ENCODE results near the gene CLEC14A.

Gene CLEC14A

GRCh38 chr14:38248321-38249028 lies 7.4 kb downstream of the CLEC14A start:
- DNase-seq, result peak; percentile 41

DNA sequence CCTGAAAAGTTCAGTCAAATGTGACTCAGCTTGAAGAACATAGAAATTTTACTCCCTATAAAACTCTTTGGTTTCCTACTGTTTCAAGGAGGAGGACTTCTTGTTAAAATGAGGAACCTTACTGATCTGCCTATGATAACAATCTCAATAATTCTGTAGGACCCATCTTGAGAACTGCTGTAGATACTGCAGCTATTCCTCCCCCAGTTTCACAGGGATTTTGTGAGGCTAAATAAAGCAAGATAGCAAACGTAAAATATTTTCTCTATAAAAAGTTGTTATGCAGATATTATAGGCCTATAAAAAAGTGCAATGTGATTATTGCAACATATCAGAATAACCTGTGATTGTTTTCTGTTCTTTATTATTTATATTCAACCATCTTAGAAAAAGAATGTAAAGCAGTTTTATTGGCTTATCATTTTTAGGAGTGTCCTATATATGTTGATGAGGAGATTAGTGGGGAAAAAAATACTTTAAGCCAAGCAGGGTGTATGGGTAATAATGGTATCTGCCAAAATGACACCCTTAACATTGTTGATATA lies 12.1 kb downstream of the CLEC14A start:
- DNase-seq, result no peak

DNA sequence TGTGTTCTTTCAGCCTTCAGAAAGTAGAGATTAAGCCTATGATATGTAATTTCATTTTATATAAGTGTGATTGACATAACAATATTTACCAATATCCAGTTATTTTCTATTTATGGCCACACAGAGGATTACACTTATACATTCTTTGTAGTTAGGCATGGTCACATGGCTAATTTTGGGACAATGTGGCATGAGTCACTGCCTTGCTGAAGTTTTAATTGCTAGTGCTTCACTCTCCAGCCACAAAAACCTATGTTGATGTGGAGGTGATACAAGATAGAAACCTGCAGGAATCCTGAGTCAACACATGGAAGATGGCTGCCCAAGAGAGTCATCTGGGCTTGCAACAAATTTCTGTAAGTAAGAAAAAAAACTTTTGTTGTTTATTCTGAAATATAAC lies 17.0 kb downstream of the CLEC14A start:
- peak; percentile 32 for DNase-seq

DNA sequence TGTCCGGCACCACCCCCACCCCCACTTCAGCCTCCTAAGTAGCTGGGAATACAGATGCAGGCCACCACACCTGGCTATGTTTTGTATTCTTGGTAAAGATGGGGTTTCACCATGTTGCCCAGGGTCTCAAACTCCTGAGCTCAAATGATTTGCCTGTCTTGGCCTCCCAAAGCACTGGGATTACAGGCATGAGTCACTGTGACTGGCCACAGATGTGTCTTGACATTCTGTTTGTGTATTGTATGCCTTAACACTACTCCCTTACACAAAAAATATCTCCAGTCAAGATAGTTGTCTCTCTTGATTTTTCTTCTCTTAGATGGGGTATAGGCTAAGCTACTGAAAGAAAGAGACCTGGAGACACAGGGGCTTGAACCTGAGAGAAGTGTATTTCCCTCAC lies 17.6 kb downstream of the CLEC14A start:
- no peak for DNase-seq

DNA sequence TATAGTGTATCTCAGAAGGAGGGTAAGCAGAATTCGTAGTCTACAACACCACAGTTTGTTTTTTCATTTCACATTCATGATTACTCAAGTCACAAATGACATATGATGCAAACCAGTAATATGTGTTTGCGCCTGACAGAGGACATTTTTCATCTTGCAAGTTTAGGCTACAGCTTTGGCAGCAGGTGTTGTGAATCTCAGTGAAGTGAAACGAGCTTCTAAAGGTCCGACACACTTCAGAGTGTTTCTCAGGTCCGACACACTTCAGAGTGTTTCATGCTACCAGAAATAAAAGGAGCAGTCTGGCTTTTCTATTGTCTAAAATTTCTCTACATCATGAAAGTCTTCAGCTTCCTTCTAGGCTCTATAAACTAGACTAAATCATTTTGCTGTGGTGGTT lies 22.7 kb downstream of the CLEC14A start:
- DNase-seq, result no peak

DNA sequence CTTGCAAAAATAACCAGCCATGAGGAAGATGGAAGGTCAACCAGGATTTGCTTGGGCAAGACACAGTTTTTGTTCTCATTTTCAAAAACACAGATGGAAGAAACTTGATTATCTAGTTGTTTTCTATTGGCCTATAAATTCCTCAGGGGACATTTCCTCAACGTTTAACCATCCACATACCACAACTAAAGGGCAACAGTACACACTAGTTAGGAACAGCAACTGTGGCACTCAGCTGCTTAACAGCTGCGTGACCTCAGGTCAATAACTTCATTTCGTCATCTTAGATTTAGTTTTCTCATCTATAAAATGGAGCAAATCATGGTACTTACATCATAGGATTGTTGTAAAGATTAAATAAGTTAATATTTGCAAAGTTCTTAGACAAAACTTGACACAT lies 29.5 kb downstream of the CLEC14A start:
- no peak for DNase-seq

GRCh38 chr14:38225946-38226345 lies 29.9 kb downstream of the CLEC14A start:
- DNase-seq, result no peak

DNA sequence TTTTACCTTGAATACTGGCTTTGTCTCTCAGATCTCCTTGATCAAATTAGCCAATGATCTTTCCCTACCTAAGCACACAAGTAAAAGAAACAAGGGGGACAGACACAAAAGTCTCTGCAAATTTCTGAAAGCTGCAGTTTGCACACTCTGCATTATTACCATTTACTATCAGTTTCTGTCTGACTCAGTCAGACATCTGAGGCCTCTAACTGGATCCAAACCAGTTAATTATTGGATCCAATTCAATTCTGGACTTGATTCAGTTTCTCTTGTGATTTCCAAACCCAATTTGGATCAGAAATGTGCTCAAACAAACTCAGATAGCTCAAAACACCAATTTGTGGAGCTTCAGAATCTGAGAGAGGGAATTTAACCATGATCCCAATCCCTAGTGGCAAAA lies 31.6 kb downstream of the CLEC14A start:
- DNase-seq, result no peak

DNA sequence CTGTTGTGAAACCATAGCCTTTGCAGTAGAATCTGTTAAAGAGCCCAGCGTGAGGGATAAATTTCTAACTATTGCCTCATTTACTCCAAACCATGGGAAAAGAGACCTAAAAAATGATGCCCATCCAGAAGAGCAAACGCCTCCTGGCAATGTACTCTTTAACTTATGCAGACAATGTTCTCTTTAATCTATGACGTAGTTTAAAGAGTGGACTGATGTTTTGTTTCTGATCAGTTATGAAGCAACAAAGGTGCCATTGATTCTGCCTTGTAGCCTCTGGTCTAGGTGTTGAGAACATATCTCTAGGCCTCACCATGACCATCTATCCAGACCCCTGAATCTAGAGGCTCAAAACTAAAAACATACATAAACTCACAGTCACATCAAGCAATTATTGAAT lies 34.8 kb downstream of the CLEC14A start:
- DNase-seq, result no peak

- DNase-seq, result no peak
These were observed 38.3 kb downstream of the CLEC14A start for GRCh38 chr14:38217553-38217952.

- no peak for DNase-seq
These were observed 42.9 kb downstream of the CLEC14A start for GRCh38 chr14:38213001-38213400.

DNA sequence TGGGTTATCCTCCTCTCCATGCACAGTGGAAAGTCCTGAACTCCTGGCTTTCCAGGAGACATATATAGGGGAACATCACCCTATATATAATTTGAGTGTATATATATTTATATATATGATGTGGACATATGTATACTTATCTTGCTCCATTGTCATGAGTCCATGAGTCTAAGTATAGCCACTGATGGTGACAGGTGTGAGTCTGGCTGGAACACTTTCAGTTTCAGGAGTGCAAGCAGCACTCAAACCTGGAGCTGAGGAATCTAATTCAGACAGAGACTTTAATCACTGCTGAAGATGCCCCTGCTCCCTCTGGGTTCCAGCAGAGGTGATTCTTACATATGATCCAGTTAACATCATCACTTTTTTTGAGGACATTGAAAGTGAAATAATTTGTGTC lies 43.8 kb downstream of the CLEC14A start:
- peak; percentile 21 for DNase-seq

DNA sequence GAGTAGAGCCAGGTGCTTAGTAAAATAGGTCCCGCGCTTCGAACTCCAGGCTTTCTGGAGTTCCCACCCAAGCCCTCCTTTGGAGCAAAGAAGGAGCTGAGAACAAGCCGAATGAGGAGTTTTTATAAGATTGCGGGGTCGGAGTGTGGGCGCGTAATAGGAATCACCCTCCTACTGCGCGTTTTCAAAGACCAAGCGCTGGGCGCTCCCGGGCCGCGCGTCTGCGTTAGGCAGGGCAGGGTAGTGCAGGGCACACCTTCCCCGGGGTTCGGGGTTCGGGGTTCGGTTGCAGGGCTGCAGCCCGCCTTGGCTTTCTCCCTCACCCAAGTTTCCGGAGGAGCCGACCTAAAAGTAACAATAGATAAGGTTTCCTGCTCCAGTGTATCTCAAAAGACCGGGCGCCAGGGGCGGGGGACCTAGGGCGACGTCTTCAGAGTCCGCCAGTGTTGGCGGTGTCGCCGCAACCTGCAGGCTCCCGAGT lies 44.6 kb downstream of the CLEC14A start:
- no peak for DNase-seq

DNA sequence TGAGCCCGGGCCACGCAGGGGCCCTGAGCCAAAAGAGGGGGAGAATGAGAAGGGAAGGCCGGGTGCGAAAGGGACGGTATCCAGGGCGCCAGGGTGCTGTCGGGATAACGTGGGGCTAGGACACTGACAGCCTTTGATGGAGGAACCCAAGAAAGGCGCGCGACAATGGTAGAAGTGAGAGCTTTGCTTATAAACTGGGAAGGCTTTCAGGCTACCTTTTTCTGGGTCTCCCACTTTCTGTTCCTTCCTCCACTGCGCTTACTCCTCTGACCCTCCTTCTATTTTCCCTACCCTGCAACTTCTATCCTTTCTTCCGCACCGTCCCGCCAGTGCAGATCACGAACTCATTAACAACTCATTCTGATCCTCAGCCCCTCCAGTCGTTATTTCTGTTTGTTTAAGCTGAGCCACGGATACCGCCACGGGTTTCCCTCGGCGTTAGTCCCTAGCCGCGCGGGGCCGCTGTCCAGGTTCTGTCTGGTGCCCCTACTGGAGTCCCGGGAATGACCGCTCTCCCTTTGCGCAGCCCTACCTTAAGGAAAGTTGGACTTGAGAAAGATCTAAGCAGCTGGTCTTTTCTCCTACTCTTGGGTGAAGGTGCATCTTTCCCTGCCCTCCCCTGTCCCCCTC lies 45.2 kb downstream of the CLEC14A start:
- no peak for DNase-seq

DNA sequence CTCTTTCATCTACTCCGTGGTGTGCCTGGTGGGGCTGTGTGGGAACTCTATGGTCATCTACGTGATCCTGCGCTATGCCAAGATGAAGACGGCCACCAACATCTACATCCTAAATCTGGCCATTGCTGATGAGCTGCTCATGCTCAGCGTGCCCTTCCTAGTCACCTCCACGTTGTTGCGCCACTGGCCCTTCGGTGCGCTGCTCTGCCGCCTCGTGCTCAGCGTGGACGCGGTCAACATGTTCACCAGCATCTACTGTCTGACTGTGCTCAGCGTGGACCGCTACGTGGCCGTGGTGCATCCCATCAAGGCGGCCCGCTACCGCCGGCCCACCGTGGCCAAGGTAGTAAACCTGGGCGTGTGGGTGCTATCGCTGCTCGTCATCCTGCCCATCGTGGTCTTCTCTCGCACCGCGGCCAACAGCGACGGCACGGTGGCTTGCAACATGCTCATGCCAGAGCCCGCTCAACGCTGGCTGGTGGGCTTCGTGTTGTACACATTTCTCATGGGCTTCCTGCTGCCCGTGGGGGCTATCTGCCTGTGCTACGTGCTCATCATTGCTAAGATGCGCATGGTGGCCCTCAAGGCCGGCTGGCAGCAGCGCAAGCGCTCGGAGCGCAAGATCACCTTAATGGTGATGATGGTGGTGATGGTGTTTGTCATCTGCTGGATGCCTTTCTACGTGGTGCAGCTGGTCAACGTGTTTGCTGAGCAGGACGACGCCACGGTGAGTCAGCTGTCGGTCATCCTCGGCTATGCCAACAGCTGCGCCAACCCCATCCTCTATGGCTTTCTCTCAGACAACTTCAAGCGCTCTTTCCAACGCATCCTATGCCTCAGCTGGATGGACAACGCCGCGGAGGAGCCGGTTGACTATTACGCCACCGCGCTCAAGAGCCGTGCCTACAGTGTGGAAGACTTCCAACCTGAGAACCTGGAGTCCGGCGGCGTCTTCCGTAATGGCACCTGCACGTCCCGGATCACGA lies 46.0 kb downstream of the CLEC14A start:
- DNase-seq, result no peak

DNA sequence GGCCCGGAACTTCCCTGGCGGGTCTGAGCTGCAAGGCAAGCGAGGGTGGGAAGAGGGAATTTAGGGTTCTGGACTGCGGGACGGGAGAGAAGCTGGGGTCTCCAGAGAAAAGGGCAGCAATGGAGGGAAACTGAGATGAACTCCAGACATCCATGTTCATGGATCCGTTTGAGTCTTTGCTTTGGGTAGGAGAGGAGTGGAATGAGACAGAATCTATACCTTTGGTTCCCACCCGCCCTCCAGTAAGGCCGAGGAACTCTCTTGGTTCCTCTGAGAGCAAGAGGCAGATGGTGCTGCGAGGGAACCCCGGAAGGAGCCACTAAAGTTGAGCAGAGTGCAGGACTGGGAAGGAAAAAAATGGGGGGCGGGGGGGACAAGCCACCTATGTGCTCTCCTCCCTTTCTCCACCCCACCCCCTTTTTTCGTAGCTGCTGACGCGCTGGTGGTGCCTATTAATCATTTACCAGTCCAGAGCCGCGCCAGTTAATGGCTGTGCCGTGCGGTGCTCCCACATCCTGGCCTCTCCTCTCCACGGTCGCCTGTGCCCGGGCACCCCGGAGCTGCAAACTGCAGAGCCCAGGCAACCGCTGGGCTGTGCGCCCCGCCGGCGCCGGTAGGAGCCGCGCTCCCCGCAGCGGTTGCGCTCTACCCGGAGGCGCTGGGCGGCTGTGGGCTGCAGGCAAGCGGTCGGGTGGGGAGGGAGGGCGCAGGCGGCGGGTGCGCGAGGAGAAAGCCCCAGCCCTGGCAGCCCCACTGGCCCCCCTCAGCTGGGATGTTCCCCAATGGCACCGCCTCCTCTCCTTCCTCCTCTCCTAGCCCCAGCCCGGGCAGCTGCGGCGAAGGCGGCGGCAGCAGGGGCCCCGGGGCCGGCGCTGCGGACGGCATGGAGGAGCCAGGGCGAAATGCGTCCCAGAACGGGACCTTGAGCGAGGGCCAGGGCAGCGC lies 47.0 kb downstream of the CLEC14A start:
- peak; percentile 93 for DNase-seq

DNA sequence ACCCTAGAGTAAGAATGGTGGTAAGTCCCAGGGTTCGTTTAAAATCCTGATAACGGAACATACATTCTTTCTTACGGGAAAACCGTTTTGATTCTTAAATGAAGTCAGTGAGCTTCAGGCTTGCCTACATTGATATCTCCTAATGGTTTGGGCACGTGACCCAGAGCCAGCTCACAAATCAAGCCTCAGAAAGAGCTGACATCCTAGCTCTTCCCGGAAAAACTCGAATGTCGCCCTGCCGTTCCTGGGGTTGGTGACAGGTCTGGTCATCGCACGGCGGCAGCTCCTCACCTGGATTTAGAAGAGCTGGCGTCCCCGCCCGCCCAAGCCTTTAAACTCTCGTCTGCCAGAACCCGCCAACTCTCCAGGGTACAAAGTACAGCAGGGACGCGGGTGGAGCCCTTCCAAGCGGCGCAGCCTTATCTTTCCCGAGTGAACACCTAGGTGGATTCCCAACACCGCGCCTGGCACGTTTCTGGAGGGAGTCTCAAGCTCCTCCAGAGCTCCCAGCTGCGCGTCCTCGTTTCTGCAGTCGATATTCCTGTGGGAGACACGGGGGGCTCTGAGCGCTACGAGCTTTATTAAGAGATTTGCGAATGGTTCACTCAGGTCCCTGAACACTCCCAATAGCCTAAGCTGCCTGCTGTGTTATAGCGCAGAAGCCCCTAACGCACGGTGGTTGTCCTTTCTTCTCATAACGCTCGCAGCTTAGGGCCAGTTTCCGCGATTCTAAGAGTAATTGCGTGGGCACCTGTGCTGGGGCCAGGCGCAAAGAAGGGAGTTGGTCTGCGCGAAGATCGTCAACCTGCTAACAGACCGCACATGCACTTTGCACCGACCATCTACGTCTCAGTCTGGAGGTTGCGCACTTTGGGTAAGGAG lies 47.9 kb downstream of the CLEC14A start, which contains the start of gene SSTR1:
TSS of gene SSTR1 (plus strand) at position 169 of the 882 bp plus-strand sequence. CDS start 1,486 bp downstream, outside the sequence.
- DNase-seq, result peak; percentile 90

DNA sequence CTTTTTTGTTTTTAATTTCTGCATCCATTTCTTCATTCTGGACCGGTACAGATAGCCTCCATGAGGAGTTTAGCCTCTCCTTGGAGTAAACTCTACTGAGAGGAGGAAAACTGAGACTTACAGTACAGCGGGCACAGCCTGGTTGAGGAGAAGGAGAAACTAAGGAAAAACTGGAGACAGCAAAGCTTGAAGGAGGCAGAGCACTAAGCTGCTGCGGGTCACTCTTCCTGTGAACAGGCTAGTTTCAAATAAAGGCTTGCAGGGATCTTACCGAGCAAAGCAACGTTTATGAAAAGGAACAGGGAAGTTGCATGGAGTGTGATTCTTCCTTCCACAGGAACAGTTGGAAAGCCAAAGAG lies 48.5 kb downstream of the CLEC14A start:
- peak; percentile 76 for DNase-seq

DNA sequence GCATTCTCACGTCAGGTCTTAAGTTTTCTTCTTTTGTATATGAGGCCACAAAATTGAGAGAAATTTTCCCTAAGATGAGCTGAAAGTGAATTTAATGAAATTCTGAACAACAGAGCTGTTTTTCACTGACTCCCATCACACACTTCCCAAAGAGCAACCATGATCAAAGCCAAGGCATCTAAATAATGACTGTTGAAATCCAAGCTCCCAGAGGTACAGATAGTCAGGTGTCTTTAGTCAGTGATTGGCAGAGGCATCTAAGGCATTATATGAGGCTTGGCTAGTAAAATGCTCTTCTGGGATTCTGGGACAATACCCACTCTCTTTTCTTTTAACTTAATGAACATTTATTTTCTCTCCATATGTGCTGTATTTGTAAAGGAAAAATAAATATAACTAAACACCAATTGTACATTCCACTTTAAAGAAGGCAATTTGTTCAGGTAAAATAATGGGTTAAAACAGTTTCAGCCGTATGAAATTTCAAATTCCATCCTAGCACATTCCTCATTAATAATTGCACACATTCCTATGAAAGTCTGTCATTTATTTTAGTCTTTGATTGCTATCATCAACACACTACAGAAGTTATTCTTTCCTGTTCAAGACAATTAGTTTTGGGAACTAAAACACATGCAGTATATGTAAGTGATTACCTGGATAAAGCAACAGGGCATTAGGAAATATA lies 49.1 kb downstream of the CLEC14A start:
- DNase-seq, result peak; percentile 38

Data from NCI-H69 (cell line).